LoVo (cell line): ENCODE measurements around the gene ZMYM1.
"Not testable (repeated sequence)": the region's sequence is repeated elsewhere in the genome, so short reads cannot be mapped to it uniquely, and the experiment has no call there.

ENCODE experiments used
- DNase-seq: peaks from one replicate; pipeline ENCODE4 v3.0.0-alpha.2; 2016; ENCODE audit warnings: low spot score

The ZMYM1 gene

DNA sequence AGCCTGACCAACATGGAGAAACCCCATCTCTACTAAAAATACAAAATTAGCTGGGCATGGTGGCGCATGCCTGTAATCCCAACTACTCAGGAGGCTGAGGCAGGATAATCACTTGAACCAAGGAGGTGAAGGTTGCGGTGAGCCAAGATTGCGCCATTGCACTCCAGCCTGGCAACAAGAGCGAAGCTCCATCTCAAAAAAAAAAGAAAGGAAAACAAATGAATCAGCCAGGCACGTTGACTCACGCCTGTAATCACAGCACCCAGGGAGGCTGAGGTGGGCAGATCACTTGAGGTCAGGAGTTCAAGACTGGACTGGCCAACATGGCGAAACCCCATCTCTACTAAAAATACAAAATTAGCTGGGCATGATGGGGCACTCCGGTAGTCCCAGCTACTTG is 2.8 kb upstream of the ZMYM1 start:
- not testable (repeated sequence) for DNase-seq

- DNase-seq, result no peak
These were observed 1.1 kb downstream of the ZMYM1 start for GRCh38 chr1:35080171-35080854.

- no peak for DNase-seq
These were observed 6.2 kb downstream of the ZMYM1 start for GRCh38 chr1:35085421-35085820.

DNA sequence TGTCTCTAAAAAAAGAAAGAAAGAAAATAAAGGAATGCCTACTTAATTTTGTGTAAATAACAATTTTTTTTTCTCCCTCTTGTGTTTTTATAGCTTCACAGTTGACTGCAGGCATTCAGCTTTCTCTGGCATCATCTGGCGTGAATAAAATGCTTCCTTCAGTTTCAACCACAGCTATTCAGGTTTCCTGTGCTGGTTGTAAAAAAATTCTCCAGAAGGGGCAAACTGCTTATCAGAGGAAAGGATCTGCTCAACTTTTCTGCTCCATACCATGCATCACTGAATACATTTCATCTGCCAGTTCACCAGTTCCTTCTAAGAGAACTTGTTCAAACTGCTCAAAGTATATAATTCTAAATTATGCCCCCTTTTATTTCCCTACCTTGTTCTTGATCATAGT is 18.0 kb downstream of the ZMYM1 start:
- no peak for DNase-seq

DNA sequence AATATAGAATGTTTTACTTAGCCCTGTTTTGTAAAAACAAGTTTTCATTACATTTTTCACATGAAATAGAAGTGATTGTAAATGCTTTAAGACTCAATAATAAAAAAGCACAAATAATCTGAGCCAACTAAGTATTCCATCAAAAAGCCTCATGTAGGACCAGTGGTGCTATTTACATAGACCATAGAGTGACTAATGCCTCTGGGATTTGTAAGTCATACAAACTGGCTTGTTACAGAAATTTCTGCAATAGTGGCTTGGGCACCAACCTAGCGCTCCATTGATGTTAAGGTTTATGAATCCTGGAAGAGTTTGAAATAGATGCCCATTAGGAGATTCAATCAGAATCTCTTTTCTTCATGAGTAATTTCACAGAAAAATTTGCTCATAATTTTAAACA is 31.9 kb downstream of the ZMYM1 start:
- DNase-seq, result no peak

- DNase-seq, result no peak
These were observed 33.5 kb downstream of the ZMYM1 start for GRCh38 chr1:35112668-35113067.

DNA sequence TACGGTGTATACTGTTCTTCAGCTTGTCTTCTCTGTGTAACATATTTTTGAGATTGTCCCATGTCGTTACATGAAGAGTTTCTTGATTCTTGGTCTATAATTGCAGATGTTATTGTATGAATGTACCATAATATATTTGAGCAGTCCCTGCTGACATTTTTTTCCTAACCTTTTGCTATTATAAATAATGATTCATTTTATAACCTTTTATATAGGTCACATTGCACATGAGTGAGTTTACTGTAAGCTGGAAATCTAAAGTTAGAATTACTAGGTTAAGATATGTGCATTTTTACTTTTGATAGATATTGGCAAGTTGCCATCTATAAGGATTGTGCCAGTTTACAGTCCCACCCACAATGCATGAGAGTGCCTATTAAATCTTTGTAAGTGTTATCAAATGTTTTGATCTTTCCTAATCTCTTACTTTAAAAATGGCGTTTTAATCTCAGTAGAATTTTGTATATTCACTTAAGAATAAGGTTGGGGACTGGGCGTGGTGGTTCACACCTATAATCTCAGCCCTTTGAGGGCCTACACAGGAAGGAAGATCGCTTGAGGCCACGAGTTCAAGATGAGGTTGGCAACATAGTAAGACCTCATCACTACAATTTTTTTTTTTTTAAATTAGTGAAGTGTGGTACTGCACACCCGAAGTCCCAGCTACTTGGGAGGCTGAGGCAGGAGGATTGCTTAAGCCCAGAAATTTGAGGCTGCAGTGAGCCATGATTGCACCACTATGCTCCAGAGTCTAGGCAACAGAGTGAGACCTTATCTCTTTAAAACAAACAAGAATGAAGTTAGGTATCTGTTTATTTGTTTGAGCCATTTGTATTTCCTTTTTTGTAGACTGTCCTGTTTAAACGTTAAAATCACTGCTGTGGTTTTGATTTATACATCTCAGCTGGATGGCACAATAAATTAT is 36.5 kb downstream of the ZMYM1 start:
- DNase-seq, result no peak

- DNase-seq, result no peak
These were observed 41.4 kb downstream of the ZMYM1 start for GRCh38 chr1:35120458-35121133.

GRCh38 chr1:35122311-35122710 is 43.1 kb downstream of the ZMYM1 start:
- no peak for DNase-seq

- DNase-seq, result no peak
These were observed 47.4 kb downstream of the ZMYM1 start for GRCh38 chr1:35126546-35126945.

DNA sequence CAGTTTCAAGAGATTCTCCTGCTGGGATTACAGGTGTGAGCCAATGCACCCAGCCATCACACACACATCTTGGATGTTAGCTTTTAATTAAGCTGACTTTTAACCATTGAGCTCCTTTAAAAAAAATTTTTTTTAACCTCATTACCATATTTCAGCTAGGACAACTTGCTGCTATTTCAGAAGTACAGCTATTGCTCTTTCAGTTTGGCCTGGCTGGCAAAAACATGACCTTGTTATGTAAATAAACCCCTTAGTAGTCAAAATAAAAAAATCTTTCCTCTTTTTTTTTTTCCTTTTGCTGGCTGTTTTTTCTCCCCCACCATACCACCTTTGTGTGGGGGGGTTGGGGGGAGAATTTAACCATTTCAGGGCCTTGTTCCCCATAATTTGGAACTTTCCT is 49.9 kb downstream of the ZMYM1 start:
- no peak for DNase-seq

GRCh38 chr1:35136780-35137179 is 57.6 kb downstream of the ZMYM1 start:
- DNase-seq, result no peak

- not testable (repeated sequence) for DNase-seq
These were observed 58.4 kb downstream of the ZMYM1 start for GRCh38 chr1:35137590-35137989.

- not testable (repeated sequence) for DNase-seq
These were observed 63.1 kb downstream of the ZMYM1 start for GRCh38 chr1:35142294-35142693.

DNA sequence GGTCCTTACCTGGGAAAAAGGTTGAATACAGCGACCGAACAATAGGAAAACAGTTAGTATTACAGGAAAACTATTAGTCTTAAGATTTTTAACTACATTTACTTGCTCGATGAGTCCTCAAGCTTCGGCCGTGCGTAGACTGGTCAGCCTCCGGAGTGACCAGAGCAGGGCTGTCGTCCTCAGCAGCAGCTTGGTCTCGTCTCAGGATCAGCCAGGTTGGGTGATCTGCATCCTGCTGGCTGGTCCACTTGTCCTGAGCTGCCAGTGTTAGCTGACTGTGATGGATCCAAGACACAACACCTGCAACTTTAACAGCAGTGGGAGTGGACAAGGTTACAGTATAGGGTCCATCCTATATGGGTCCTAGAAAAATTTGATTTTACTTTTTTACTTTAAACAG is 63.5 kb downstream of the ZMYM1 start:
- not testable (repeated sequence) for DNase-seq

DNA sequence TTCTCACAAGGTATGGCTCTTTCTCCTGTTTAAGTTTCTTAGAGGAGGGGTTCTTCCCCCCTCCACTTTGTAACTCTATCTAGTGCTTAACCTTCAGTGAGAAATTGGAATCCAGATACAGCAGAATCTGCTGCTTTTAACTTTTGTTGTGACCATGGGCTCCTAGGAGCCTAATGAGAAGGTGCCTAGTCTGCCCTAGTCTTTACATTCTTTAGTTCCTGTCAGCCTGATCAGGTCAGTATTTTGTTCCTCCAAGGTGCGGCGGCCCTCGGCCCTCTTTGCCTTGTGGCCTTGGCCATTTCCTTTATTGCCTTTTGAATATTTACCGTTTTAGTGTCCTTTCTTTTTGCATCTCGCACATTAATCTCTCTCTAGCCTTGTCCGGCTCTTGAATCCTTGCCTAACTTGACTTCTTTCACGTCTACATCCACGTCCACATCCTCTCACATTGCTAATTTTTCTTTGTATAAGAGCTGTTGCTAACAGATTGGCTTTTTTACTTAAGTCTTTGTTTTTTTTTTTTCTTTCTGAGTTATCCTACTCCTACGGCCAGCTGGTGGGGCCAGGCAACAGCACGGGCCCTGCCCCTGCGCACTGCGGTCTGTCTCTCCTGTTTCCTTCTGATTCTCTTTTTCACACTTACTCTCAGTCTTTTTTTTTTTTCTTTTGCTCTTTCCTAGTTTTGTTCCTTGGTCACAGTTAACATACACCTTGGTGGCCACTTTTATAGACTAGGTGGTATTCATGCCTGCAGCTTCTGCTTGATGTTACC is 64.7 kb downstream of the ZMYM1 start:
- no peak for DNase-seq

- DNase-seq, result not testable (repeated sequence)
These were observed 66.8 kb downstream of the ZMYM1 start for GRCh38 chr1:35145892-35146549.

- DNase-seq, result no peak
These were observed 72.0 kb downstream of the ZMYM1 start for GRCh38 chr1:35151220-35151619.

- no peak for DNase-seq
These were observed 85.7 kb downstream of the ZMYM1 start for GRCh38 chr1:35164893-35165292.
